HG03095 (cell line): Measurements from ENCODE around the gene SLC2A11.
"Not testable (repeated sequence)": the region's sequence is repeated elsewhere in the genome, so short reads cannot be mapped to it uniquely, and the experiment has no call there.

Experiments used
- ATAC-seq: cut with Tn5 transposase; IDR thresholded peaks from one replicate; pipeline ENCODE4 v1.9.1; 2021; ENCODE audit warnings: moderate library complexity; ENCODE audit not compliant: unreplicated experiment

SLC2A11 gene

DNA sequence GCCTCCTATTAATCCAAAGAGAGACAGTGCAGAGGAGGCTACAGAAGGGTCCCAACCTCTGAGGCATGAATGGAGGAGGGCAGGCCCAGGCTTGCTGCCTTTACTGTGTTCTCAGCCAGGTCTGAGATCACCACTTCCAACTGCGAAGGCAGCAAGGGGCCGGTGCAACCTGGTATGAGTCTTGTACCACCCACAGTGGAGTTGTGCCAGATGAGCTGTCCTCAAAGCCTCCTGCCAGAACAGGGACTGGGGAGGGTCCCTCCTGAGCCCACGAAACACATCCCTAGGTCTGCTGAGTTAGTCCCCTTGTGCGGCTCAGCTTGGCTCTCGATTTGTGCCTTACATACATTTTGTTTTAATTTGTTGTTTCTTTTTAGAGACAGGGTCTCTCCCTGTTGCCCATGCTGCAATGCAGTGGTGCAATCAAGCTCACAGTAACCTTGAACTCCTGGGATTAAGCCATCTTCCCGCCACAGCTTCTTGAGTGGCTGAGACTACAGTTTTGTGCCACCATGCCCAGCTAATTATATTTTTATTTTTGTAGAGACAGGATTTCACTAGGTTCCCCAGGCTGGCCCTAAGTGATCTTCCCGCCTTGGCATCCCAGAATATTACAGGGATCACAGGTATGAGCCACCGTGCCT, 45.8 kb downstream of the SLC2A11 start:
- no peak for ATAC-seq

DNA sequence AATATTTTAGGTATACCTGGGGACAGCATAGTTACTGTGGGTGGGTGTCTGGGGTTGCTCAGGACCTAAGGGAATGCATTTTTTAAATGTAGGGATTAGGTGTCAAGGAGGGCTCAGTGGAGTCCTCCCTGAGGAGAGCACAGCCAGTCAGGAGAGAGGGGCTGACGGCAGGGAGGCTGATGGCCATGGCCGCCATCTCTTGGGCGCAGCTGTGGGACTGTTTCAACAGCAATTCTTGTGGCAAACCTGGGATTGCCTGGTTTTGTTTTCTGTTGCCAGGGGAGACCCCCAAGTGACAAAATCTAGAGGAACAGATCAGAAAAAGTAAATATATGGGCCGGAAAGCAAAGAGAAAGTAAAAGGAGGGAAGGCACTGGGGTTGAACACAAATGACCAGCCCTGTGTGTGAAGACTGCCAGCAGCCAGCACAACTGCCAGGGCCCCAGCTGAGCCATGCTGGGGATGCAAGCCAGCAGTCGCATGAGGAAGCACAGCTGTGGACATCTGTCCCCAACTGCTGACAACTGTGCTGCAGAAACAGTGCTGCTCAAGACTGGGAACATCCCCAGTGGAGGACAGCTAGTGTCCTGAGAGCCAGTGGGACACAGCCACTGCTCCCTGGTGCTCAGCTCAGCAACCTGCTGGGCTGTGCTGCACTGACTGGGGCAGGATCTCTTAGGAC, 47.0 kb downstream of the SLC2A11 start:
- no peak for ATAC-seq

DNA sequence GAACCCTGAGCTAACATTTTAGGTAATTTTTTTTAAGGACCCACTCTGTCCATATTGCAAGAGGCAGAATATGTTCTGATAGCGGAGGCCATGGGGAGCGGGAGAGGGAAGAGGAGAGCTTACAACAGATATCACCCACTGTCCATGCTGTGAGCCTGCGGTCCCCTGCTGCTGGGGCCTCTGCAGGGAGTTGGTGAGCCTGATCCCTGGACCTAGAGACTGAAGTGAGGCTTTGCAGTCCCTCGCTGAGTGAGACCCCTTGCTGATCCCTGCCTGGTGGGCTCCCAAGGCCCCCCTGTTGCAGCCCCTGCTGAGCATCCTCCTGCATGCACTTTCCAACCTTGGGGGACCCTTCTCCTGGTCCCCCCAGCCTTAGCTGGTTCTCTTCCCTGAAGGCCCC, 49.0 kb downstream of the SLC2A11 start:
- ATAC-seq = no peak

DNA sequence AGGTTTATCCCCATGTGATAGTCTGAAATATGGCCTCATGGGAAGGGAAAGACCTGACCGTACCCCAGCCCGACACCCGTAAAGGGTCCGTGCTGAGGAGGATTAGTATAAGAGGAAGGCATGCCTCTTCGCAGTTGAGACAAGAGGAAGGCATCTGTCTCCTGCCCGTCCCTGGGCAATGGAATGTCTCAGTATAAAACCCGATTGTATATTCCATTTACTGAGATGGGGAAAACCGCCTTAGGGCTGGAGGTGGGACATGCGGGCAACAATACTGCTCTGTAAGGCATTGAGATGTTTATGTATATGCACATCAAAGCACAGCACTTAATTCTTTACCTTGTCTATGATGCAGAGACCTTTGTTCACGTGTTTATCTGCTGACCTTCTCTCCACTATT, 49.7 kb downstream of the SLC2A11 start:
- not testable (repeated sequence) for ATAC-seq

DNA sequence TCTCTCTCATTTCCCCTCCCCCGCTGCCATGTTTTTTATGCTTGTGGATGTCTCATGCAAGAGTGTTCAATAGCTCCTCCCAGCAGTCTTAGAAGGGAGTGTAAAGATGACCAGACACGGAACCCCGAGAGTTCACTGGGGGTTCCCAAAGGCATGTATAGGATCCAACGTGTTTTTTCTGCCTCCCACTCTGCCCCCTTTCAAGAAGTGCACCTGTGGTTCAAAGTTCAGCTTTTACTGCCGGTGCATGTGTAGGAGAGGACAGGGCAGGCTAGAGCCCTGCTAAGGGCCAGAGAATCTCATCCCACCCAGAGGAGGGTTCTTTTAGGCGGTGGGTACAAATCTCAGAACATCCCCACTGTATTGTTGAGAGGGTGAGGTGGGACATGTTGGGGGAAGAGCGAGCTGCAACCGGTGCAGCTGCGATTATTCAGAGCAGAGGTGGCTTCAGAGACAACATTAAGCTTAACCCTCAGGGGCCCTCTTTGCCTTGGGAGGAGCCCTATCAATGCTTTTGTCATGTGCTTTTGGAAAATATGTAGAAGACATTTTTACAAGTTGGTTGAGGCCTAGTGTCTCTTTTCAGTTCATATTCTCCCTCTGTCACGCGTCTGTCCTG, 51.0 kb downstream of the SLC2A11 start:
- no peak for ATAC-seq

DNA sequence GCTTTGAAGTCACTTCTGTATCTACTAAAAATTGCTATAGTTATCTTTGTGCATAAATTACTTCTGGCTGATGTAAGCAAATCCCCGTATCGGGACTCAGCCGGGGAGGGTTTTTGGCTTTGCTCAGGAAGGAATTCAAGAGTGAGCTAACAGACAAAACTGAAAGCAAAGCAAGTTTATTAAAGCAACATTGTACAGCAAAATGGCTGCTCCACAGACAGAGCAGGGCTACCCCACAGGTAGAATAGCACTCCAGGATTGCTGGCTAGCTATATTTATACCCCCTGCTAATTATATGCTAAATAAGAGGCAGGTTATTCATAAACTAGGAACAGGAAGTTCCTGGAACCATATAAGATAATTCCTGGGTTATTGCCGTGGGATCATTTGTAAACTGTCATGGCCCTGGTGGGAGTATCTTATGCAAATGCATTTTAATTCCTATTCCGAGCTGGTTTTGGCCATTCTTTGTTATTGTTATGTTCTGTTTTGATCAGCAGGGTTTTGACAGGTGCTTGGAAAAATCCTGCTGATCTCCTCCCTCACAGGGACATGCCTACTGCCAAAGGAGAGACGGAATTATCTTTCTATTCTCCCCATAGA, 51.7 kb downstream of the SLC2A11 start:
- ATAC-seq = no peak

DNA sequence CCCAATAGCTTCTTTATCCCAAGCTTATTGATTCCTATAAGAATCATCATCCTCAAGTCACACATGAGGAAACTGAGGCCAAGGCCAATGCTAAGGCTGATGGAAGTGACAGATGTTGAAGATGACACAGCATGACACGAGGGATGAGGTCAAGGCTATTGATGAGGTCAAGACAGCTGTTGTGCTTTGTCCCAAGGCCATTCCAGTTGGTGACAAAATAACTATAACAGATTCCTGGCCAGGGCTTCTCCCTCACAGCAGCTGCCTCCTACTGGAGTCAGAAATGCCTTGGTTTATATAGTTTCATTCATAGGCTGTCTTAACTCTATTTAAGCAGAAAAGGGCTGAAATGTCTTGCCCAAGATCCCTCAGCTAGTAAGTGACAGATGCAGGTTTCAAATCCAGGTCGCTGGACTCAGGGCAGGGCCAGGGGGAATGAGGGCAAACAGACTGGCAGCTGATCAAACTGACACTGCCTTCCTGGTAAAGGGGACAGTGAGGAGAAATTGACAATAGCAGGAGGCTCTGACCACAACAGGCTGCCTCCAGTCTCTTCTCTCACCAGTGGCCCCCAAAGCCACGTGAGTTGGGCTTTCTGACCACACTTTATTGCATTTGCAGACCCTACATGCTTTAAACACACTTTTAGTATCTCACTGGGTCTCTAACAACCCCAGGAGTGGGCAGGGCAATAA, 53.0 kb downstream of the SLC2A11 start:
- ATAC-seq = no peak

DNA sequence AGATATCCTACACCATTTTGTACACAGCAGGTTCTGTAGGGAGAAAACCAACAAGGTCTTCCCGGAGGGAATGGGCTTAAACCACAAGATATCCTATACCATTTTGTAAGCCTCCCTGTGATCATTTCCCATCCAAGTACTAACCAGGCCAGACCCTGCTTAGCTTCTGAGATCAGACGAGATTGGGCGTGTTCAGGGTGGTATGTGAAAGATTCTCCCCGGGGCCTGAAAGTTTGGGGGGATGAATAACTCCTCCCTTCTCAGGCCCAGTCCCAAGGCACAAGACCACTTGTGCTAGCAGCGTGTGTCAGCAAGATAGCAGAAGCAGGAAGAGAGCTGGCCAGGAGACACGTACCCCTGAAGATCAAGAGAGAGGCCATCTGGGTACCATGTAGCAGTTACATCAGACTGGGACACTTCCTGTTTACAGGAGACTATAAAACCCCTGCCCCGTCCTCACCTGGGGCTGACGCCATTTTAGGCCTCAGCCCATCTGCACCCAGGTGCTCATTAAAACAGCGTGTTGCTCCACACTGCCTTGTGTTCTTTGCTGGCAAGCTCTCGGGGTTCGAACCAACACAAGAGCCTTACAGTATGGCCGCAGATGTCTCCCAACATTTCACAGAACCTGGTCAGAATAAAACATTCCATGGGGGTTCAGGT, 53.8 kb downstream of the SLC2A11 start:
- ATAC-seq = no peak

DNA sequence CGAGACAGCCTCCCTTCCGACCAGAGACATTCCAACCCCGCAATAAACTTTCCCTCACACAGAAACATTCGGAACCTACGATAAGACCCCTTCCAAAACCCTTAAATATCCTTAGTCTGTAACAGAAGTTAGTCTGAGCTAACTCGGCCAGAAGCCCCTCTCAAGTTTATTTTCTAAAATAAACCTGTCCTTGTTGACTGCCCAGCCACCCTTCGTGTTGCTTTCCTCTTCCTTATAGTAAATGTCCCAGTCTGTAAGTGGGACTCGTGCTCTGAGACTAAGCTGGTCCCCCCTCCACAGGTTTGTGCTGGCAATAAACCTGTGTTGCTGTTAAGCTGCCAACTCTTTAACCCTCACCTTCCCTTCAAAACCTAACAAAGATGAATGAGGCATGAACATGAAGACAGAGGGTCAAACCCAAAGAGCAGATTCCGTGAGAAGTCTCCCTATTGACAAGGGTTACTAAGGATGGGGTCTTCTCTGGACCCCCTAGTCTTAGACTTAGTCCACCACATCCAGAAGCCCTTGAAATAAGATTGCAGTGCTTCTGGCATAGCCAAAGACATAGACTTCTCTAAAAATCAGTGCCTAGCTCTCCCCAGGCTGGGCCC, 54.7 kb downstream of the SLC2A11 start:
- ATAC-seq = no peak

DNA sequence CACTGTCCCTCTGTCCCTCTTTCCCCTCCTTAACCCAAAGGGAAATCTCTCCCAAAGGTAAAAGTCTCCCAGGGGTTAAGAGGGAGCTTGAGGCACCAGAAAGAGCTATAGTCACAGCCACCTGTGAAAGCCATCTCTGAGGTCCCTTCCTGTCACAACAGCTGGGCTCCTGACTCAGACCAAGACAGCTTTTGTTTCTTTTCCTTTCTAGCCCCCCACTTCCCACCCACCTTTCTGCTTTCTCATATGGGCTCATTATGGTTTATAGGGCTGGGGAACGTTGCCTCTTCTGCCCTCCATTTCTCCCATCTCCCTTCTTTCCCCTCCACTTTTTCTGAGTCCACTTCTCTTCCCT, 55.6 kb downstream of the SLC2A11 start:
- no peak for ATAC-seq

DNA sequence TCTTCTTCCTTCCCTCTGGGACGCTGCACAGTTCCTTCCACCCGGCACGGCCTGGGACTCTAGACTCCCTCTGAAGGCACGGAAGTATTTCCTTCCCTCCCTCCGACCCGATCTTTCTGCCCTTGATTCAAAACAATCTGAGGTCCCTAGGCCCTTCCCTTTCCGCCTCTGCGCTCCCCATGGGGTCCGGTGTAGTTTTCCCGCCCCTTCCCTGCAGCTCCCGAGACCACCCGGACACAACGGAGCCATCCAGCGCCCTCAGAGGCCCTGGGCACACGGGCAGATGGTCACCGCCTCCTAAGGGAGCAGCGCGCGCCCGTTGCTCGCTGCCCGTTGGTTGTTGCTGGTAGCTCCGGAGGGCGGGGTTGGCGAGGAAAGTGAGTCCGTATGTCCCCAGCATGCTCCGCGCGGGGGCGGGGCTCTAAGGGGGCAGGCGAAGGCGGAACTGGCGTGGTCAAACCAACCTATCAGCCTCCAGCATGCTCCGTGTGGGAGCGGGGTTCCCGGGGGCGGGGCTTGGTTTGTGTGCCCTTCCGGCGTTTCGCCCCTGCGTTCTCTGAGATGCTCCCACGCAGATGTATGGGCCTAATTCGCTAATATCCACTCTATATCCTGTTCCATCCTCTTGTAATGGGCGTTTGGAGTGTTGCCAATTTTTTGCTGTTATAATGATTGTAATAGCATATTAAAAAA, 56.1 kb downstream of the SLC2A11 start:
- peak; percentile 93 for ATAC-seq

DNA sequence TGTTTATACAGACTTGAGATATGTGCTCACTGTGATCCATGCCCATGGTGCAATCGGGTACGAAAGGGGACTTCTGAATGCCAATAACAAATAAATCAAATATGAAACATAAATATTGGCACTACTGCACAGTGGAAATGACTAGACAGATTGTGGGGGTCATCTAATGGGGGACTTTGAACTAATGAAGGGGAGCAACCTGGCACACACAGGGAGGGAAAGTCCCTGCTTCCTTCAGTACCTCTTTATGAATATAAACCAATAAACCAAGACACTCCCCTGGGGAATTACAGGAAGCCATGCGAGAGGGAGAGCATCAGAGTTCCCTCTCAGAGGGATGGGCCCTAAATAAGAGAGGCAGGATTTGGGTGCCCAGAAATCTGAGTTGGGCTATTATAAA, 57.6 kb downstream of the SLC2A11 start:
- ATAC-seq = no peak

DNA sequence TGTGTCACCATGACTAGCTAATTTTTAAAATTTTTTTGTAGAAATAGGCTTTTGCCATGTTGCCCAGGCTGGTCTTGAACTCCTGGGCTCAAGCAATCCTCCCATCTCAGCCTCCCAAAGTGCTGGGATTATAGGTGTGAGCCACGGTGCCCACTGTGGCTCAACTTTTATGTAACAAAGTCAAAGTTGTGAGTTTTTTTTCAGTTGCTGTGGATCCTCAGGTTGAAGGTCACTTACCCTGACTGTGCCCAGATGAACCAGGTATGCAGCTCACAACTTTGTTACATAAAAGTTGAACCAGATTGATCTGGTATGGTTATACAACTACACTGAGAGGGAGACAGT, 62.6 kb downstream of the SLC2A11 start:
- not testable (repeated sequence) for ATAC-seq

DNA sequence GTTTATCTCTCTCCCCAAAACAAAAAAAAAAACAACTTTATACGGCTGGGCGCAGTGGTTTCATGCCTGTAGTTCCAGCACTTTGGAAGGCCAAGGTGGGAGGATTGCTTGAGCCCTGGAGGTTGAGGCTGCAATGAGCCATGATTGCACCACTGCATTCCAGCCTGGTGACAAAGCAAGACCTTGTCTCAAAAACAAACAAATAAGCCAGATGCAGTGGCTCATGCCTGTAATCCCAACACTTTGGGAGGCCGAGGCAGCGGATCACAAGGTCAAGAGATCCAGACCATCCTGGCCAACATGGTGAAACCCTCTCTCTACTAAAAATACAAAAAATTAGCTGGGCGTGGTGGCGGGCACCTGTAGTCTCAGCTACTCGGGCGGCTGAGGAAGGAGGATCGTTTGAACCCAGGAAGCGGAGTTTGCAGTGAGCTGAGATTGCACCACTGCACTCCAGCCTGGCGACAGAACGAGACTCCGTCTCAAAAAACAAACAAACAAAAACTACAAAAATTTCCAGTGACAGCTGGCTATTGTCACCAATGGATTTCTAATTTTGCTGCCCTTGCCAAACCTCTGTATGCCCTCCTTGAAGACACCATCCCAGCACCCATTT, 64.0 kb downstream of the SLC2A11 start:
- ATAC-seq = not testable (repeated sequence)

DNA sequence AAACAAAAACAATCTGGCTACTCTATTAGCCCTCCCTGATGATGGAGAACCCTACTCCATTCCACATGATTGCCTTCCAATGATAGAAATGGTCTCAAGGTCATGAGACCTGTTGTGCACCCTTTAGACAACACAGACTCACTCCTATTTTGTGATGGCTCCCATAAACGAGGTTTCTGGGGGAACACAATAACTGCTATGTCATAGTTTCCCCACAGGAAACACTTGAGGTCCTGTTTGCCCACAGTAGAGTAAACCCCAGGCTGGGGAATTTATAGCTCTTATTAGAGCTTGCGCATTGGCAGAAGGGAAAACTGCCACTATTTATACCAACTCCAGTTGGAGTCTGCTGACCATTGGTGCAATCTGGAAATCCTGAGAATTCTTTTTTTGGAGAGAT, 65.2 kb downstream of the SLC2A11 start:
- ATAC-seq = no peak

DNA sequence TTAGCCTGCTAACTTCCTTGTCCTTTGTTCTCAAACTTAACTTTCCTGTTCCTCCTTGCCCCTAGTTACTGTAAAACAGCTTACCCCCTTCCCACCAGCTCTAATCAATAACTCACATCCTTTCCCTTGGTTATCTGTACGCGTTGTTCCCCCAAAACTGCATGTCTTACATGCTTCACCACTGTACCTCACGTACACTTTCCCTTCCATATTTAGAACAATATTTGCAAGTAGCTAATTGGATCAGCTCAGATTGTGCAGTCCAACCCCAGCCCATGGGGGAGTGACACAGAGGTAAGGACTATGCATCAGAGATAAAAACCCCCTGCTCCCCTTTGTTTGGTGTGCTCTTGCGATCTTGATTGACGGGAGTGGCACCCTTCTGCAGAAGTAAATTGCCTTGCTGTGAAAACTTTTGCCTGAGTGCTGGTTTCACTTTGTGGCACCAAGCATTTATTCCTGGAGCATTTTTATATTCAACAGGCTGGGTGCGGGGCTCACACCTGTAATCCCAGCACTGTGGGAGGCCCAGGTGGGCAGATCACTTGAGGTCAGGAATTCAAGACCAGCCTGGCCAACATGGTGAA, 67.4 kb downstream of the SLC2A11 start:
- no peak for ATAC-seq

DNA sequence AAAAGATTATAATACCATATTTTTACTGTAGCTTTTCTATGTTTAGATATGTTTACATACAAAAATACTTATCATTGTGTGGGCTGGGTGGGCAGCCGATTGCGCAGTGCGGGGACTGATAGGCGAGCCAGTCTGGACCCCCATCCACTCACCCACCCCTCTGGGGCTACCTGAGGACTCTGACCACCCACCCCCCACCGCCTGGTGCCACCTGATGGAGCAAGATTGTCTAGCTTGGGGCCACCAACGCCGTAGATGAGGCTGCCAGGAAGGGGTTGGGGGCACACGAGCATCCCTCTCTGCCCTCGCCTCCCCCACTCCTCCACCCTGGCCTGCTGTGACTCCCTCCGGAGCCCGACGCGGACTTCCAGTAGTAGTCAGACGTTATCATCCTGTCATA, 68.9 kb downstream of the SLC2A11 start:
- no peak for ATAC-seq
